DND-41 (cell line): Measurements from ENCODE around the gene DIS3L2.

Source experiments
- EZH2 ChIP-seq: IDR thresholded peaks from 3 replicates; pipeline ENCODE4 v1.6.1; 2012; ENCODE audit warnings: borderline replicate concordance, low read depth, mild to moderate bottlenecking, moderate library complexity, low read length, inconsistent platforms; ENCODE audit not compliant: severe bottlenecking
- TF ChIP-seq, protein P1 (sequence below): IDR thresholded peaks from 2 replicates; pipeline ENCODE4 v1.5.1; 2012; ENCODE audit warnings: borderline replicate concordance, low read length, moderate library complexity, mild to moderate bottlenecking; ENCODE audit not compliant: poor library complexity, severe bottlenecking; ENCODE audit errors: extremely low read depth

DNA sequence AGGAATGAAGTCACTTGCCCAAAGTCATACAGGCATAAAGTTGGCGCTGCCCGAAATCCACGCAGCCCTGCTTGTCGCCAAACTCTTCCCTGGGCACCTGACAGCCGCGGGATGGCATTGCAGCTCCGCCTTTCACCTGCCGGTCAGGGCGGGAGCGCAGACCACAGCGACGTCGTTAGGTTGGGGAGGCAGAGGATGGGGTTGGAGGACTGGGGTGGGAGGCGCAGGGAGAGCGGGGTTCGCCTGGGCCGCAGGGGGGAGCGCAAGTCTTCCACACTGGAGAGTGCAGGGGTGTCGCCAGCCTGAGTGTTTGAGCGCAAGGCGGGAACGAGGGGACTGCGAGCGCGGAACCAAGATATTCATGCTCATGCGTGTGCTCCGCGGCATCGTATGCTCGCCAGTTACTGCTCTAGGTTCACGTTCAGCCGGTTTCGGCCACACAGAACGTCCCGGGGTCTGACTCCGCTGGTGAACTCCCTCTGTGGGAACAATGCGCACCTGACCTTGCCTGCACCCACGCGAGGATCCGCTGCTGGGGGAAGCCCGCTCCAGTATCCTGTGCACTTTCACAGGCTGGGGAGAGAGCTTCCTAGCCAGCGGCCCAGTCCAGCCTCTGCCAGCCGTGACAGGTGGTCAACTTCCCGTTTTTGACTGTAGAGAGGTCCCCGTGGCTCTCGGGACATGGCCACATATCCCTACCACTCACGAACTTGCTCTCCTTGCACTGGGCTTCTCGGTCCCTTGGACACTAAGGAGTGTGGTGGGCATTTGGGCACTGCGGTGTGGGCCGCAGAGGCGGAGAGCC is 34.5 kb upstream of the DIS3L2 start:
- TF ChIP-seq, protein P1, sequence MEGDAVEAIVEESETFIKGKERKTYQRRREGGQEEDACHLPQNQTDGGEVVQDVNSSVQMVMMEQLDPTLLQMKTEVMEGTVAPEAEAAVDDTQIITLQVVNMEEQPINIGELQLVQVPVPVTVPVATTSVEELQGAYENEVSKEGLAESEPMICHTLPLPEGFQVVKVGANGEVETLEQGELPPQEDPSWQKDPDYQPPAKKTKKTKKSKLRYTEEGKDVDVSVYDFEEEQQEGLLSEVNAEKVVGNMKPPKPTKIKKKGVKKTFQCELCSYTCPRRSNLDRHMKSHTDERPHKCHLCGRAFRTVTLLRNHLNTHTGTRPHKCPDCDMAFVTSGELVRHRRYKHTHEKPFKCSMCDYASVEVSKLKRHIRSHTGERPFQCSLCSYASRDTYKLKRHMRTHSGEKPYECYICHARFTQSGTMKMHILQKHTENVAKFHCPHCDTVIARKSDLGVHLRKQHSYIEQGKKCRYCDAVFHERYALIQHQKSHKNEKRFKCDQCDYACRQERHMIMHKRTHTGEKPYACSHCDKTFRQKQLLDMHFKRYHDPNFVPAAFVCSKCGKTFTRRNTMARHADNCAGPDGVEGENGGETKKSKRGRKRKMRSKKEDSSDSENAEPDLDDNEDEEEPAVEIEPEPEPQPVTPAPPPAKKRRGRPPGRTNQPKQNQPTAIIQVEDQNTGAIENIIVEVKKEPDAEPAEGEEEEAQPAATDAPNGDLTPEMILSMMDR = no peak
- no peak for TF ChIP-seq EZH2
